HG03442 (cell line): Measurements from ENCODE around the gene MUSK.
A peak's percentile ranks its signal among the peaks of the same experiment; 100 is the strongest.
"Not testable (repeated sequence)": the region's sequence is repeated elsewhere in the genome, so short reads cannot be mapped to it uniquely, and the experiment has no call there.

ENCODE experiments used
- ATAC-seq: cut with Tn5 transposase; IDR thresholded peaks from one replicate; pipeline ENCODE4 v1.9.1; 2021; ENCODE audit warnings: mild to moderate bottlenecking, moderate library complexity; ENCODE audit not compliant: unreplicated experiment

The MUSK gene

DNA sequence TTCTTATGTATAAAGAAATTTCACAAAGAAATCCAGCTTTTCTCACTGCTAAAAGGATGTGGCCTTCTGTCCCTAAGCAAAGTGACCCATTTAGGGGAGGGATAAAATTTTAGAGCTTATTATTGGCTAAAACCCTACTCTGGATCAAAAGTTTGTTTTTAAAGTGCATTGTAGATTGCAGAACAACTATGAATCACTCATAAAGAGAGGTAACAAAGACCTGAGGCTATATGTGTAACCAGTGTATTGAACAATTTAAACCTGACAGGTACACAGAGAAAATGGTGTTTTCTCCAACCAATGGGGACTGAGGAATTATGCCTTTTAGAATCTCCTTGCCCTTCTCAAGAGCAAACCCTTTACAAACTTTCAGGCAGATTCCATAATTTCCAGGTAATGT is 86.6 kb downstream of the MUSK start:
- no peak for ATAC-seq

DNA sequence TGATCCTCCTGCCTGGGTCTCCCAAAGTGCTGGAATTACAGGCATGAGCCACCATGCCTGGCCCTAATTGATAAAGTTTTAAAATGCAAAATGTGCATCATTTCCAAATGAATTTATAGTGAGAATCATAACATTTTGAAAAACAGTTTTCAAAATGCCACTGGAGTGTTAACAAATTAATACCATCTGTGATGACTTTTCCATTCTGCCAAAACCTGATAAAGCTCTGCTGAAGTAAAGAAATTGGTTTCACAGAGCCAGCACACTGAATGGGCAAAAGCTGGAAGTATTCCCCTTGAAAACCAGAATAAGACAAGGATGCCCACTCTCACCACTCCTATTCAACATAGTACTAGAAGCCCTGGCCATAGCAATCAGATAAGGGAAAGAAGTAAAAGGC is 89.6 kb downstream of the MUSK start:
- no peak for ATAC-seq

DNA sequence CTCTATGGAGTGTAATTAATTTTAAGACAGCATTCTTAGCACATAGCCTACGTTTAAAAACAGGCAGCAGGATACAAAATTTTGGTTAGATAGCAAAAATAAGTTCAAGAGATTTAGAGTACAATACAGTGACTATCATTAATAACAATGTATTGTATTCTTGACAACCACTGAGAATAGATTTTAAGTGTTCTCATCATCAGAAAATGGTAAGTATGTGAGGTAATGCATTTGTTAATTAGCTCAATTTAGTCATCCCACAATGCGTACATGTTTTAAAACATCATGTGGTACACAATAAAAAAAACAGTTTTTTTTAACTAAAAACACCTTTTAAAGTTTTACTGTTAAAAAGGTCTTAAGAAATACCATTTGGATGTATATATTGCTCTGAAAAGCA is 94.2 kb downstream of the MUSK start:
- ATAC-seq = no peak

DNA sequence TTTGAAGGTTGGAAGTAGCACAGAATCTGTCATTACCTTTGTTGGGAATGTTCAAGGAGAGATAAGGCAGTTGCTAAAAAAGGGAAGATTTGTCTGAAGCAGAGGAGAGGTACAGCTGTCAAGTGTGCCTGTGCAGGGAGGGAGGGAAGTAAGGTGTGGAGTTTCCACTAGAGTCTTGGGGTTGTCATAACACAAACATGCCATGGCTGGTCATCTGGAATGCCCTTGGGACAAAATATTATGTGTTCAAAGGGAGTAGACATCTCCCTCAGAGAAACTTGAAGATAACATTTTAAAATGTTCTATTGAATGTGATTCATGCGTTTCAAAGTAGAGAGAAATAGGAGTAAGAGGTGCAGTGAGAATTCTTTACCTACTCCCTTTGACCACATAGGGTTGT is 95.0 kb downstream of the MUSK start:
- ATAC-seq = no peak

DNA sequence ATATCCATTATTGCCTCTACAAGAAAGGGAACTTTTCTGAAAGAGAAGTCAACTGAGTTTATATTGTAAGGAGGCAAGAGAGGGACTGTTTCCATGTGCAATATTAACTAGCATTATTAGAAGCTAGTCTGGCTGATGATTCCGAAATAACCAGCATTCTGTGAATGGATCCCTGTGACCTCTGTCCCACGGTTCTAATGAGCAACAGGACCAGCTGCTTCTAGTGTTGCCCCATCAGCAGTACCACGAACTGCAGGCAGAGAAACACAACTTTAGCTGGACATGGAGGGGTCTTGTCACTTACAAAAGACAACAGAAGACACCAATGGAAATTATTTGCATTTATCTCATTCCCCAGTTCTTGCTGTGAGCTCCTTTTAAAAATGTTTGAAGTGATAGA is 95.4 kb downstream of the MUSK start:
- ATAC-seq = no peak

DNA sequence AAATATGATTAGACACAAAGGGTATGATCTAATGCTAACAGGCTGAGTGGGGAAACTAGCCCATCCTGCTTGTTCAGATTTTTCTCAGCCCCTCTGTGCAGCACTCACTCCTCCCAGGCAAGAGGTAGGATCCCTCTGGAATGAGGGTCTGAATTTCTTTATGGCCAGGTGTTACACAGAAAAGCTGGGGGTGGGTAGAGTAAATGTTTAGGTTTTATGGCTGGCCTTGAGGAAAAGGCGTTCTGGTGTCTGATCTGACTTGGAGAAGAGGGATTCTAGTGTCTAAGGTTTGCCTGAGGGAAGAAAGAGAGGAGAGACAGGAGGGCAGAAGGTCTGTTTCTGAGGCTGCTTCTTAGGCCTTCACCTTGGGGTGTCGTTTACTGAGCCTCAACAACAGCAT is 97.3 kb downstream of the MUSK start:
- no peak for ATAC-seq

DNA sequence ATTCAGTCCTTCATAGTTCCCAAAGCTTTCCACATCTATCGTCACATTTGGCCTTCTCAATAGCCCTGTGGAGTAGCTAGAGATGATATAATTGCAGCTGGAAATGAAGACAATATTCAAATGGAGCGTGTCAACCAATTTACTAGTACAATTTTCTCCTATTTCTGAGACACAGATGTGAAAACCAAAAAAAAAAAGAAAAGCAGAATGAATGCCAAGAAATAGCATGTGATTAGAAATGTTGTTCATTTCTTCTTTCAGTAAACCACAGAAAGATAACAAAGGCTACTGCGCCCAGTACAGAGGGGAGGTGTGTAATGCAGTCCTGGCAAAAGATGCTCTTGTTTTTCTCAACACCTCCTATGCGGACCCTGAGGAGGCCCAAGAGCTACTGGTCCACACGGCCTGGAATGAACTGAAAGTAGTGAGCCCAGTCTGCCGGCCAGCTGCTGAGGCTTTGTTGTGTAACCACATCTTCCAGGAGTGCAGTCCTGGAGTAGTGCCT is 99.0 kb downstream of the MUSK start:
- ATAC-seq = no peak

DNA sequence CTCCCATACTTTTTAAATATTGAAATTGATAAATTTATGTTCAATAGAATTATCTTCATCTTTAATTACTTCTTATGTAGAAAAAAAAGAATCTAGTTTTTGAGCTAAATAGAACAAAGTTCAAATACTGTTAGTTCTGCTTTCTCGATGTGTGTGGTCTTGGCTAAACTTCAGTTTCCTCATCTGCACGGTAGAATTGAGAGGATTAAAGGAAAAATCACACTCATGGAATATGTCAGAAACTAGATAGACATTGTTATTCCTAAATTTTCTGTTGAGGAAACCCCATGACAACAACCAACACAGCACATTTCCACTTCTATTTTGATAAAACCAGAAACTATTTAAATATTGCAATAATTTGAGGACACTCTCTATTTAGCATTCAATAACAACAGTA is 100.3 kb downstream of the MUSK start:
- no peak for ATAC-seq

DNA sequence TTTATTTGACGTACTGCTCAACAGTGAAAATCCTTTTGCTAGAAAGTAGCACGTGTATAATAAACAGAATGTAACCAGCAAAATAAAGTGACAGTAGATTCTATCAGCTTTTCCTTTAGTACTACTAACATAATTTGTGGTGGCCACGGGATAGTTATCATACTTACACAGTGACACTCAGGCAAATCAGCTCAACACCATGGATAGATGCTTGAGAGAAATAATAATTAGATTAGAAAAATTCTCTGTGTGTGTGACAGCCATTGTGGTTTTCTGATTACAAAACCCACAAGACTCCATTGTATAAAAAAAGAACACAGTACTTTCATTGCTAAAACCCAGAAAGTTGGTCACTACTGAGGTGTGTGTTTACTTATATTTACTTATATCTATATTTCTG is 101.1 kb downstream of the MUSK start:
- no peak for ATAC-seq

DNA sequence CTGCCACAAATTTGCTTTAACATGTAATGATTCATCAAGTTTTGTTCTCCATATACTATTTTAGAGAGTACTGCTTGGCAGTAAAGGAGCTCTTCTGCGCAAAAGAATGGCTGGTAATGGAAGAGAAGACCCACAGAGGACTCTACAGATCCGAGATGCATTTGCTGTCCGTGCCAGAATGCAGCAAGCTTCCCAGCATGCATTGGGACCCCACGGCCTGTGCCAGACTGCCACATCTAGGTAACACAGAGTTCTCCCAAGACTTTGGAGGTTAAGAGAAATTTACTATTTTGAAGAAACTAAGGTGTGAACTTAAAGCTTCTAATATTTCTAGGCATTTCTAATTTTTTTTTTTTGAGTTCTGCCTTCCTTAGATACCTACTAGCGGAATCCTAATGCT is 107.1 kb downstream of the MUSK start:
- ATAC-seq = no peak

DNA sequence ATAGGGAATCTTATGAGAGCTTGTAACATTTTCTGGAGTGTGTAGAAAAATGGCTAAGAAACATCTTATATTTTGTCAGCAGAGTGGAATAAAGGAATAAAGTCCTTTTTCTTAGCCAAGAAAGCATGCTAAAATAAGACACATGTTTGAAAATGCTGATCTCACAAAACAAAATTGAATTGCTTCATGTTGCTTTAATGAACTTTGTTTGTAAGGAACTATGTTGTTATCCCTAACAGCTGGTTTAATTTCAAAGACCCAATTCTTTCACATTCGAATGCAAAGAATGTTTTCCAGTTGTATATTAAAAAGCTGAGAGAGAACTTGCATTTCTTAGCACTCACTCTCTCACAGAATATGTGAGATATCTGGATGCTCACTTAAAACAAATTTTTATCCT is 107.6 kb downstream of the MUSK start:
- ATAC-seq = no peak

DNA sequence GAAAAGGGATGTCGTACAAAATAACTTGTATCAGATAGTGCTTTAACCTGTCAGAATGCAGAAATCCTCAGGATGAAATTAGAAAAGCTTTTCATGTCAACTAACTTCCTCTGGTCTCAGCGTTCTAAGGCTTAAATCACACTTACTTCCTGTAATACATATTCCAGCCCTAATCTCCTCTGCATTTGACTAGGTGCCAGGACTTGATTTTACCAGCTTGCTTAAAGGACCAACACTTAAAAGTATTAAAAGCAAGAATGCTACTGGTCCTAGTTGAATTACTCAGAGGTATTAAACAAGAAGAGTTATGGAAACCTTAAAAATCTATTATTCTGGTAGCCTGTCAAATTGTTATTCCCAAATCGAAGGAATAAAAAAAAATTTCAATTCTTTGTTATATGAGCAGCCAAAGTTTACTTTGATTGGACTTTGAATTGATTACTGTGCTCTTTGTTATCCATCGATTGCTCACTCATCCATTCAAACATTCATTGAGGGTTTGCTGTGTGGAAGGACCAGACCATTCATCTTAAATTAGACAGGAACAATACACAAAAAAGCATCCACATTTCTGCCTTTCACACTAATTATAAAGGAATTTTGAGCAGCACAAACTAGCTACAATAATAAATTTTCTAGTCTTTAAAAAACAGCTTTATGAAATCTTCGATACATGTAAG is 108.7 kb downstream of the MUSK start:
- no peak for ATAC-seq

DNA sequence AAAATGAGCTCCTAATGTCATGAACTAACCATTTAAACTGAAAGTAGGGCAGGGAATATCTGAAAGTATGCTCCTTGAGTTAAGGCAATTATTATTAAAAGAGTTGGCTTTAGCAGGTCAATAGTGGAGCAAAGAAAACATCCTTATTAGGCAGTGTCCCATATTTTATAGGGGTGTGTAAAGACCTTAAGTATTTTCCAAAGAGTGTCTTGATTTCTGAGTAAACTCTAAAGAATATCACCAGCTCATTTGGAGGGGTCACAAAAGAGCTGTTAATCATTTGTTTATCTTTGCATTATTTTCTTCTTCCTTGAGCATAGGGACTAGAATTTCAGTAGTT is 109.3 kb downstream of the MUSK start:
- no peak for ATAC-seq

DNA sequence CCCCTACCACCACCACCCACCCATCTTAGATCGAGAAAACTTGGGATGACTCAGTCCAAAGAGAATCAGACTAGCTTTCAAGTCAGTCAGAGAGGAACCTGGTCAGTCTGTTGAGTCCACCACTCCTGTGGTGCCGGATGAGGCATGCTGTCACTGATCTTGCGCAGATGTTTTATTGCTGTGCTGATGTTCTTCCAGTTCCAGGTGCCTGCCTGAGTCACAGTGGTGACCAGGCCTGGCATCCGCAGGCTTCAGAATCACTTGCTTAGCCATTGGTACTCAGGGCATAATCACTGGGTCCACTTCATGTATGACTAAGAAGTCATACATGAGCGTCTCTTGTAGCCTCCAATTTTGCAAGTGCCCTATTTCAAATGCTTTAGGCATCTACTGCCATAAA is 114.1 kb downstream of the MUSK start:
- ATAC-seq = no peak

DNA sequence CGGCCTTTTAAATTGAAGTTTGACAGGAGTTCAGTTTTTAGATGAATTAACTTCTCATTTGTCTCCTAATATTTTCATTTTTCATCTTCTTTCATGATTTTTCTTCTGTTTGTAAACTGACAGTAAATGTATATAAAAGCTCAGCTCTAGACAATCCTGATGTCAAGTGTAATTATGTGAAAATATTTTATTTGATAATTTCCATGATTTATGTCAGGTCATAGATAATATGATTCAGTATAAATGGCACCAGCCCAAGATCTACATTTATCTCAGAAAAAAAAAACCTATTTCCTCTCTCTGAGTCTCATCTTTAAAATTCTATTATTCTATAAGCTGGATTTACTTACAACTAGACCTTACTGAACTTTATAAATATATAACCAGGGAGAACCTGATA is 115.7 kb downstream of the MUSK start:
- no peak for ATAC-seq

DNA sequence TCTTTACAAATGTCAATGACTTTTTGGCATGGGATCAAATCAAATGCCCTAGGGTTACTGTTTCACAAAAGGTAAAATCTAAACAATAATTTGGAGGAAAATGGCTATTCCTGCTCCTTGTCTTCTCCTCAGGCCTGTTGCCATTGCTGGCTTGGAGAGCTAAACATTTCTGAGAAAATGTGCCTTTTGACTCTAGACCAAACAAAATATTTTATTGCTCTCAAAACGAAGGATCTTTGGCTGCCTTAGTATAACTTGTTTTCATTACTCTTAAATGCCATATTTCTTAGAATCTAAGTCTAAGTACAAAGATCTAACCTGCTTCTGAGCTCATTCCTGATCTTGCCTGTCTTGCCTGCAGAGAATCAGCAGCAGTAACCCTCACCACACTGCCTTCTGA is 116.6 kb downstream of the MUSK start:
- ATAC-seq = no peak

DNA sequence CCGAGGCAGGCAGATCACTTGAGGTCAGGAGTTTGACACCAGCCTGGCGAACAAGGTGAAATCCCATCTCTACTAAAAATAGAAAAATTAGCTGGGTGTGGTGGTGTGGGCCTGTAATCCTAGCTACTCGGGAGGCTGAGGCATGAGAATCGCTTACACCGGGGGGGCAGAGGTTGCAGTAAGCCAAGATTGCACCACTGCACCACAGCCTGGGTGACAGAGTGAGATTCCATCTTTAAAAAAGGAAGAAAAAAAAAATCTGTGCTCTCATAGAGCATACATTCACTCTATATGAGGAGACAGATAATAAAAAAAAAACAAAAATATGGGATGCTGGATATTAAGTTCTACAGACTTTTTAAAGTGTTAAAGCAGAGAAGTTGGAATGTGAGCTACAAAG is 119.8 kb downstream of the MUSK start:
- ATAC-seq = not testable (repeated sequence)

DNA sequence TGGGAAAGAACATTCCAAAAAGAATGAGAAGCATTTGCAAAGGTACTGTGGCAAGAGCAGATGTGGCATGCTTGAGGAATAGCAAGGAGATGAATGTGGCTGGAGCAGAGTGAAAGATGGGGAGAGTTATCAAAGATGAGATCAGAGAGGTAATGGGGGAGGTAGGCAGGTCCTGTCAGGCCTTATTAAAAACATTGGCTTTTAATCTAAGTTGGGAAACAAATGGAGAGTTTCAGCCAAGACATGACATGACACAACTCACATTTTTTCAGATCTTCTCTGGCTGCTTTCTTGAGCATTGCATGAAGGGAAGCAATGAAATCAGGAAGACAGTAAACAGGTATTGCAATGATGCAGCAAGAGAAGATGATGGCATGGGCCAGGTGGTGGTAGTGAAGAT is 120.3 kb downstream of the MUSK start:
- ATAC-seq = no peak

DNA sequence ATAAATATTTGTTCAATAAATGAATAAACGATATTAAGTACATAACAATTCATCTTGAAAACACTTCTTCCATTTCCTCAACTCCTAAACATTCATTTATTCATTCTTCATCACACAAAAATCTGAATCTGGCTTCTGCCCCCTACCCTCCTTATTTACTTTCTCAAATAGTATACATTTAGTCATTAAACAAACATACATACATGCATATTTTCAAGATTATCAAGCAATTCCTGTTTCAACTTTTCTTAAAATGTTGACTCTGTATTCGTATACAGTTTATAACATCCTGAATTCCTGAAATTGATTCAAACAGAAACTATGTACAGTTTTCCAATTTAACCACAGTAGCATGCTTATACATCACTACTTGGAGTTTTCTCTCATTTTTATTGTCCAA is 129.0 kb downstream of the MUSK start:
- ATAC-seq = no peak

DNA sequence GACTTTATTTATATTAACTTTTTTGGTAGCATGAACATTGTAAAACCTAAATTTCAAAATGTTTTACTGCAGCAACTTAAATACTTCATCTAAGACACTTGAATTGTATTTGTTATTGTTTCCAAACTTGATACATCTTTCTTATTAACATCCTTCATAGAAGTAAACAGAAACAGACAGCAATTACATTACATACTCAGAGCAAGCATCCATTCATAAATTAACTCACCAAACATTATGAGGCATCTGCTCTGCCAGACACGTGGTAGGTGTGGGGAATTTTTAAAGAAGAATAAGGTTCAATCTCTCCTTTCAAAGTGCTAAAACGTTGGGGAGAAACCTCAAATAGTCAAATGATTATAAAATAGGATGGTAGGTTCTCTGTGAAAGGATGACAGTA is 130.8 kb downstream of the MUSK start:
- ATAC-seq = no peak

DNA sequence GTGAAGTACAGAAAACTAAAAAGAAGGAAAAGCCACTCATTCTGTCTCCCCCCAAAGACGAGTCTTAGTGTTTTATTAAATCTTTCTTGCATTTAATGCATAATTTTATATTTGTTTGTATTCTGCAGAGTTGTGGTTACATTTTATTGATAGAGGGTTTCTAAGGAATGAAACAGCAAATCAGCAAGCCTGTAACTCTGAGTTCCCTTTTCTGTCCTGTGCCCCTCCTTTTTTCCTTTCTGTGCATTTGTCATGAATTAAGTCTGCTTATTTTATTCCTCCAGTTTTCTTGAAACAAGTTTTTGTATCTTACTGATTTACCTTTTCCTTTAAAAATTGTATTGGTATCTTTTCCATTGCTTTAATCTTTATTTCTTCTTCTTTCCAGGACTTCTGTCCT is 132.8 kb downstream of the MUSK start:
- no peak for ATAC-seq

DNA sequence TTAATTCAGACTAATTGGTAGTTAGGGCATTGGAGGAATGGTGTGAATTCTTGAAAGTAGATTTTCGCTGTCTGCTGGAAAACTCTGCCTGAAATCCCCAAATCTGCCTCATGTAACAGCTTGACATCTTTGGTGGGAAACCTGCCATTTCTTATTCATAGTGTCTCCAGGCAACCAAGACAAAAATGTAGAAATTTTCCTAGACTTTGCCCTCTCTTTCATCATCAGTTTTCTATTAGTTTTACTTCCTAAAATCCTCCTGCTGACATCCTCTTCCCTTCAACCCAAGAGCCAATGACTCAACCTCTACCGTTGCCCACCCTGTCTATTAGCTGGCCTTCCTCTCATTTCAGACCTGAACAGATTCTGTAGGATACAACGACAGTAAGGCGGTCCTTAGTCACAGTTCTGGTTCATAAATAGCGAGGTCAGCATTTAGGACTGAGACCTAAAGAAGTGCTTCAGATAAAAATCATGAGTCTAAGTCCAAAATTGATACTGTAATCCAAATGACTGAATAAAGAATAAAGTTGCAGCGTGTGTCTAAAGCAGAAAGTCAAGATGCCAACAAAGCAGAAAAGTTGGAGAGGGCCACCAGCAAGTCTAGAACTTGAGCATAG is 133.9 kb downstream of the MUSK start:
- ATAC-seq = no peak

DNA sequence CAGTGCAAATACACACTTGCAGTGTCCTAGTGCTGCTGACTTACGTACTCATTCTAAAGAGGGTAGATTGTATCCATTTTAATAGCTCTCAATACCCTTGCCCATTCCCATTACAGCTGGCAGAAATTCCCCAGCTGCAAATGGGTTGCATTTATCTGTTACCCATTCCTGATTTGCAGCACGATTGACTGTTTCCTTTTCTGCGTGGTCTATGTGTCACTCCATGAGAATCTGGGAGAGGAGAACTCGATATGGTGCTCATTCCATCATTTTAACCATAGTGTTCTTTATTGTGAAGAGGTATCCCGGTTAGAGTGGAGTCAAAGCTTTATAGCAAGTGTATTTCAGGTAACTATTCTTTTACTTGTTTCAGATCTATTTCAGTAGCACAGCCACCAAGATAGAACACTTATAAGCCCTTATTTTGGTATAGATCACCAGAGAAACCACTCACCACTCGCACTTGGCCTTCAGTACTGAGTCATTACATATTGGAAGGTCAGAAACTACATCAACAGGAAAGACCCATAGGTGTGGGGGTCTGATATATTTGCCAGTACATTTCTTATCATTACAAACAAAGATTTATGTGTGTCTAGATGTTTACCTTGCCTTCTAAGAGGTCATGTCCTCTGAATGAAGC is 139.5 kb downstream of the MUSK start:
- peak; percentile 70 for ATAC-seq
